Esophagus muscularis mucosa (tissue), 4 donors: ENCODE data around the gene PEX7. TPM values are rescaled to one million over a fixed set of nuclear protein-coding genes. Genes with fewer than 3 reads are reported as not detected.
"Not testable (repeated sequence)": the region's sequence is repeated elsewhere in the genome, so short reads cannot be mapped to it uniquely, and the experiment has no call there.

Source experiments
- DNase-seq: peaks from one replicate; pipeline ENCODE4 v3.0.0-alpha.2; 2017; ENCODE audit errors: extremely low spot score
- H3K27ac ChIP-seq, 4 donors: fragments of 200-600 bp; sonication (generic); replicated peaks in 1 of 4; 1 replicate in 3 of 4; 2 replicates in 1 of 4; pipeline ENCODE4 v1.5.1; 2016 to 2019; ENCODE audit warnings: mild to moderate bottlenecking in 1 of 4
- H3K27me3 ChIP-seq, 4 donors: fragments of 200-600 bp; sonication (generic); one replicate each; pipeline versions ENCODE4 v1.5.1 to v1.6.0; 2016 to 2019
- H3K36me3 ChIP-seq, 4 donors: fragments of 200-600 bp; sonication (generic); one replicate each; pipeline ENCODE4 v1.5.1; 2016 to 2019
- H3K4me1 ChIP-seq, 4 donors: fragments of 200-600 bp; sonication (generic); one replicate each; pipeline ENCODE4 v1.5.1; 2016 to 2019
- H3K4me3 ChIP-seq, 4 donors: fragments of 200-600 bp; sonication (generic); 1 replicate in 2 of 4; 2 replicates in 2 of 4; pipeline ENCODE4 v1.5.1; 2016 to 2019; ENCODE audit warnings: mild to moderate bottlenecking in 4 of 4, moderate library complexity in 1 of 4
- H3K9me3 ChIP-seq, 4 donors: fragments of 200-600 bp; sonication (generic); 1 replicate in 3 of 4; 2 replicates in 1 of 4; pipeline ENCODE4 v1.5.1; 2016 to 2019
- CTCF ChIP-seq, 3 experiments: fragments of 200-600 bp in 2 of 3; fragments of 450-650 bp in 1 of 3; sonication (generic) in 2 of 3; IDR thresholded peaks; one replicate each; pipeline ENCODE4 v1.5.1; 2017 to 2019; ENCODE audit warnings: antibody characterized with exemption in 3 of 3, mild to moderate bottlenecking in 2 of 3, moderate library complexity in 1 of 3
- EP300 ChIP-seq: sonication (generic); formaldehyde crosslinking; IDR thresholded peaks from one replicate; pipeline ENCODE4 v1.6.1; 2017; ENCODE audit warnings: antibody characterized with exemption
- POLR2A ChIP-seq: fragments of 450-650 bp; IDR thresholded peaks from one replicate; pipeline ENCODE4 v1.6.1; 2017; ENCODE audit warnings: antibody characterized with exemption, moderate library complexity, mild to moderate bottlenecking, low read depth
- POLR2AphosphoS5 ChIP-seq, 2 donors: sonication (generic); formaldehyde crosslinking; IDR thresholded peaks; one replicate each; pipeline ENCODE4 v1.6.1; 2017; ENCODE audit warnings: antibody characterized with exemption in 2 of 2
- WGBS: methylation state at CpG from one replicate; pipeline ENCODE4 v1.1.5; 2018; 5-methylcytosine and 5-hydroxymethylcytosine counted together
- intact Hi-C: fragments of 100-400 bp; cut with DNase I; formaldehyde crosslinking; loops from one replicate; pipeline ENCODE4 v1.15.1; 2023
- total RNA-seq, 4 donors: library from RNA; depleted of rRNA; stranded (reverse); fragments of >200 nt; gene quantifications; one replicate each; pipeline versions ENCODE4 v1.1.0 to v1.2.1, GENCODE V29; 2016

Gene PEX7
- total RNA-seq, 4 donors from 2014 or later = 4.1 to 9.5 (median 5.6) TPM

GRCh38 chr6:136803608-136804007 lies 18.8 kb upstream of the PEX7 start:
- TF ChIP-seq EP300 (no peak), CTCF (IDR thresholded peaks at IDR 0.05) (no peak), POLR2A (no peak), POLR2AphosphoS5 (IDR thresholded peaks at IDR 0.05) (no peak)
- Histone ChIP-seq H3K36me3 (no peaks in the 10 kb centered on the region), H3K27me3 (no peaks in the 10 kb centered on the region), H3K9me3 (no peaks in the 10 kb centered on the region), H3K27ac (no peak overlapping the region), H3K4me3 (no peak overlapping the region), H3K4me1 (no peaks in the 10 kb centered on the region)
- no peak for DNase-seq
- 82% methylated on average over 1 of the region's 1 CpG for WGBS
- intact Hi-C loops = no loop called here

- H3K9me3 ChIP-seq = no peaks in the 10 kb centered on the region
Measured at GRCh38 chr6:136809091-136809860, 13.1 kb upstream of the PEX7 start.

GRCh38 chr6:136811272-136811671 lies 11.1 kb upstream of the PEX7 start:
- DNase-seq = no peak
- no peak for TF ChIP-seq POLR2A
- no peak for TF ChIP-seq POLR2AphosphoS5 (IDR thresholded peaks at IDR 0.05)
- no peak for TF ChIP-seq EP300
- no peak for TF ChIP-seq CTCF (IDR thresholded peaks at IDR 0.05)
- H3K9me3 ChIP-seq = no peaks in the 10 kb centered on the region
- no peaks in the 10 kb centered on the region for H3K4me1 ChIP-seq
- no peak overlapping the region for H3K4me3 ChIP-seq
- H3K36me3 ChIP-seq = no peaks in the 10 kb centered on the region
- no peak overlapping the region for H3K27ac ChIP-seq
- no peaks in the 10 kb centered on the region for H3K27me3 ChIP-seq
- intact Hi-C loops = no loop called here

More at GRCh38 chr6:136809091-136809860, 13.1 kb upstream of the PEX7 start:
- no peaks in the 10 kb centered on the region for H3K4me1 ChIP-seq
- DNase-seq = no peak
- no peak for TF ChIP-seq CTCF (IDR thresholded peaks at IDR 0.05)
- TF ChIP-seq POLR2AphosphoS5 (IDR thresholded peaks at IDR 0.05) = no peak
- TF ChIP-seq EP300 = no peak
- TF ChIP-seq POLR2A = no peak
- intact Hi-C loops = no loop called here
- H3K27me3 ChIP-seq = no peaks in the 10 kb centered on the region
- 88% methylated on average over 7 of the region's 7 CpGs for WGBS
- H3K4me3 ChIP-seq = no peak overlapping the region
- H3K27ac ChIP-seq = no peak overlapping the region
- no peaks in the 10 kb centered on the region for H3K36me3 ChIP-seq

- 95% methylated on average over 2 of the region's 2 CpGs for WGBS
- H3K27me3 ChIP-seq = no peaks in the 10 kb centered on the region
Measured at GRCh38 chr6:136812174-136812573, 10.2 kb upstream of the PEX7 start.

GRCh38 chr6:136815608-136816007 lies 6.8 kb upstream of the PEX7 start:
- H3K4me3 ChIP-seq, H3K4me1 ChIP-seq, H3K27ac ChIP-seq, H3K36me3 ChIP-seq, DNase-seq, intact Hi-C loops, H3K9me3 ChIP-seq, H3K27me3 ChIP-seq: not testable (repeated sequence)
- 100% methylated on average over 1 of the region's 1 CpG for WGBS

More at GRCh38 chr6:136812174-136812573, 10.2 kb upstream of the PEX7 start:
- no peaks in the 10 kb centered on the region for H3K9me3 ChIP-seq
- H3K36me3 ChIP-seq = no peaks in the 10 kb centered on the region
- H3K4me1 ChIP-seq = no peaks in the 10 kb centered on the region
- H3K27ac ChIP-seq = no peak overlapping the region
- H3K4me3 ChIP-seq = no peak overlapping the region
- TF ChIP-seq POLR2A (no peak), CTCF (IDR thresholded peaks at IDR 0.05) (no peak), EP300 (no peak), POLR2AphosphoS5 (IDR thresholded peaks at IDR 0.05) (no peak)
- intact Hi-C loops = no loop called here
- DNase-seq = no peak
